Tibial nerve (tissue), 4 donors: Measurements from ENCODE around the gene OR6B1.

Experiments
- EP300 ChIP-seq, 2 donors: sonication (generic); formaldehyde crosslinking; IDR thresholded peaks; one replicate each; pipeline ENCODE4 v1.6.1; 2017; ENCODE audit warnings: antibody characterized with exemption in 2 of 2, mild to moderate bottlenecking in 1 of 2
- POLR2A ChIP-seq, 2 donors: fragments of 450-650 bp; IDR thresholded peaks; one replicate each; pipeline ENCODE4 v1.6.1; 2017; ENCODE audit warnings: antibody characterized with exemption in 2 of 2, mild to moderate bottlenecking in 2 of 2, moderate library complexity in 2 of 2
- TF ChIP-seq, protein P1 (sequence below), 5 experiments: fragments of 200-600 bp in 3 of 5; fragments of 450-650 bp in 2 of 5; sonication (generic) in 3 of 5; IDR thresholded peaks; one replicate each; pipeline ENCODE4 v1.5.1; 2016 to 2019; ENCODE audit warnings: antibody characterized with exemption in 5 of 5, mild to moderate bottlenecking in 3 of 5, moderate library complexity in 2 of 5

DNA sequence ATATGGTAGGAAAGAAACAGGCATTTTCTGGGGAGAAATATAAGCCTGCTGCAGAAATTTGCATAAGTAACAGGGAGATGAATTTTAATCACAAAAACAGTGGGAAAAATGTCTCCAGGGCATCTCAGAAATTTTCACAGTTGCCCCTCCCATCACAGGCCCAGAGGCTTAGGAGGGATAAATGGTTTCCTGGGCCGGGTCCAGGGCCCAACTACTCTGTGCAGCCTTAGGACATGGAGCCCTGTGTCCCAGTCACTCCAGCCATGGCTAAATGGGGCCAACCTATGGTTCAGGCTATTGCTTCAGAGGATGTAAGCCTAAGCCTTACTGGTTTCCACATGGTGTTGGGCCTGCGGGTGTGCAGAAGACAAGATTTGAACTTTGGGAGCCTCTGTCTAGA is 9.2 kb downstream of the OR6B1 start:
- TF ChIP-seq, protein P1, sequence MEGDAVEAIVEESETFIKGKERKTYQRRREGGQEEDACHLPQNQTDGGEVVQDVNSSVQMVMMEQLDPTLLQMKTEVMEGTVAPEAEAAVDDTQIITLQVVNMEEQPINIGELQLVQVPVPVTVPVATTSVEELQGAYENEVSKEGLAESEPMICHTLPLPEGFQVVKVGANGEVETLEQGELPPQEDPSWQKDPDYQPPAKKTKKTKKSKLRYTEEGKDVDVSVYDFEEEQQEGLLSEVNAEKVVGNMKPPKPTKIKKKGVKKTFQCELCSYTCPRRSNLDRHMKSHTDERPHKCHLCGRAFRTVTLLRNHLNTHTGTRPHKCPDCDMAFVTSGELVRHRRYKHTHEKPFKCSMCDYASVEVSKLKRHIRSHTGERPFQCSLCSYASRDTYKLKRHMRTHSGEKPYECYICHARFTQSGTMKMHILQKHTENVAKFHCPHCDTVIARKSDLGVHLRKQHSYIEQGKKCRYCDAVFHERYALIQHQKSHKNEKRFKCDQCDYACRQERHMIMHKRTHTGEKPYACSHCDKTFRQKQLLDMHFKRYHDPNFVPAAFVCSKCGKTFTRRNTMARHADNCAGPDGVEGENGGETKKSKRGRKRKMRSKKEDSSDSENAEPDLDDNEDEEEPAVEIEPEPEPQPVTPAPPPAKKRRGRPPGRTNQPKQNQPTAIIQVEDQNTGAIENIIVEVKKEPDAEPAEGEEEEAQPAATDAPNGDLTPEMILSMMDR (IDR thresholded peaks at IDR 0.05) = no peak
- TF ChIP-seq EP300 (IDR thresholded peaks at IDR 0.05) (no peak), POLR2A (IDR thresholded peaks at IDR 0.05) (no peak)
